Measurements from ENCODE around the gene PGM2L1. TPM values are rescaled to one million over a fixed set of nuclear protein-coding genes. Genes with fewer than 3 reads are reported as not detected.
A peak's percentile ranks its signal among the peaks of the same experiment; 100 is the strongest.

Gene PGM2L1
- total RNA-seq = 1 to 10 TPM; 1.3 to 8.2 TPM
- polyA plus RNA-seq = 1 to 10 TPM in 1 of 2 donors, under 1 TPM in 1; 0.33 to 1.0 TPM

GRCh38 chr11:74398244-74399159, at the start of gene PGM2L1:
TSS of gene PGM2L1 (minus strand) at chr11:74398433. CDS start at chr11:74398161, 272 bp downstream.
- under 1% methylated on average over 71 of the region's 71 CpGs for WGBS
- Histone ChIP-seq H3K4me1 (ENCODE audit: control insufficient read depth in 4 of 4, insufficient read depth in 4 of 4, low read length in 3 of 4) (peaks cover 0 to 18% (median 3%) of the 10 kb centered on the region in 4 donors), H3K9me3 (ENCODE audit: control insufficient read depth in 4 of 4, low read length in 3 of 4) (no peaks in the 10 kb centered on the region), H3K36me3 (ENCODE audit: control insufficient read depth in 4 of 4, insufficient read depth in 3 of 4, low read depth in 1 of 4, low read length in 3 of 4) (no peaks in the 10 kb centered on the region), H3K27ac (ENCODE audit: low read depth in 1 of 2, low read length in 2 of 2) (peak within 1 kb of the TSS; percentile 72 to 96), H3K27me3 (ENCODE audit: control insufficient read depth in 4 of 4, insufficient read depth in 4 of 4, low read length in 3 of 4) (no peaks in the 10 kb centered on the region), H3K4me3 (ENCODE audit: low read depth in 1 of 3, low read length in 3 of 3) (peak within 1 kb of the TSS; percentile 64 to 92 (median 82)), H3K9ac (ENCODE audit: low read depth in 1 of 2, low read length in 2 of 2) (peak within 1 kb of the TSS; percentile 61 to 74)
- TF ChIP-seq JUND (IDR thresholded peaks at IDR 0.05) (no peak), RXRA (IDR thresholded peaks at IDR 0.05) (peak; percentile 2 to 23), HNF4A (conservative IDR thresholded peaks at IDR 0.05) (peak in 1 of 2 donors; percentile 30), TAF1 (conservative IDR thresholded peaks at IDR 0.05) (no peak), YY1 (IDR thresholded peaks at IDR 0.05) (peak; percentile 53), GABPA (IDR thresholded peaks at IDR 0.05 in 1 of 2, conservative IDR thresholded peaks at IDR 0.05 in 1 of 2) (peak in 1 of 2 donors; percentile 46), REST (IDR thresholded peaks at IDR 0.05) (no peak), FOXA1 (IDR thresholded peaks at IDR 0.05) (no peak), NR2F2 (IDR thresholded peaks at IDR 0.05) (no peak), EGR1 (IDR thresholded peaks at IDR 0.05; ENCODE audit: low read depth in 2 of 2) (no peak), FOXA2 (IDR thresholded peaks at IDR 0.05) (no peak), ZBTB33 (IDR thresholded peaks at IDR 0.05) (peak; percentile 19), HNF4G (IDR thresholded peaks at IDR 0.05) (no peak), SP1 (IDR thresholded peaks at IDR 0.05) (peak; percentile 41), RAD21 (IDR thresholded peaks at IDR 0.05) (peak in 1 of 2 donors; percentile 23)
- TF ChIP-seq, protein P1, sequence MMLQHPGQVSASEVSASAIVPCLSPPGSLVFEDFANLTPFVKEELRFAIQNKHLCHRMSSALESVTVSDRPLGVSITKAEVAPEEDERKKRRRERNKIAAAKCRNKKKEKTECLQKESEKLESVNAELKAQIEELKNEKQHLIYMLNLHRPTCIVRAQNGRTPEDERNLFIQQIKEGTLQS (IDR thresholded peaks at IDR 0.05) = peak; percentile 35
- TF ChIP-seq, protein P2, sequence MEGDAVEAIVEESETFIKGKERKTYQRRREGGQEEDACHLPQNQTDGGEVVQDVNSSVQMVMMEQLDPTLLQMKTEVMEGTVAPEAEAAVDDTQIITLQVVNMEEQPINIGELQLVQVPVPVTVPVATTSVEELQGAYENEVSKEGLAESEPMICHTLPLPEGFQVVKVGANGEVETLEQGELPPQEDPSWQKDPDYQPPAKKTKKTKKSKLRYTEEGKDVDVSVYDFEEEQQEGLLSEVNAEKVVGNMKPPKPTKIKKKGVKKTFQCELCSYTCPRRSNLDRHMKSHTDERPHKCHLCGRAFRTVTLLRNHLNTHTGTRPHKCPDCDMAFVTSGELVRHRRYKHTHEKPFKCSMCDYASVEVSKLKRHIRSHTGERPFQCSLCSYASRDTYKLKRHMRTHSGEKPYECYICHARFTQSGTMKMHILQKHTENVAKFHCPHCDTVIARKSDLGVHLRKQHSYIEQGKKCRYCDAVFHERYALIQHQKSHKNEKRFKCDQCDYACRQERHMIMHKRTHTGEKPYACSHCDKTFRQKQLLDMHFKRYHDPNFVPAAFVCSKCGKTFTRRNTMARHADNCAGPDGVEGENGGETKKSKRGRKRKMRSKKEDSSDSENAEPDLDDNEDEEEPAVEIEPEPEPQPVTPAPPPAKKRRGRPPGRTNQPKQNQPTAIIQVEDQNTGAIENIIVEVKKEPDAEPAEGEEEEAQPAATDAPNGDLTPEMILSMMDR (IDR thresholded peaks at IDR 0.05; ENCODE audit: low read depth, low read length, missing input control) = no peak
- TF ChIP-seq, protein P3, sequence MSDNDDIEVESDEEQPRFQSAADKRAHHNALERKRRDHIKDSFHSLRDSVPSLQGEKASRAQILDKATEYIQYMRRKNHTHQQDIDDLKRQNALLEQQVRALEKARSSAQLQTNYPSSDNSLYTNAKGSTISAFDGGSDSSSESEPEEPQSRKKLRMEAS (IDR thresholded peaks at IDR 0.05) = peak; percentile 58
- peak; percentile 96 for DNase-seq (ENCODE audit: low spot score)

Data from liver (tissue), 9 donors.